ENCODE measurements around the gene GDPD1.
A peak's percentile ranks its signal among the peaks of the same experiment; 100 is the strongest.
"Not testable (repeated sequence)": the region's sequence is repeated elsewhere in the genome, so short reads cannot be mapped to it uniquely, and the experiment has no call there.

Gene GDPD1

GRCh38 chr17:59311051-59311468 is 90.7 kb downstream of the GDPD1 start:
- H3K9ac ChIP-seq (ENCODE audit: low read length) = no peak overlapping the region
- H3K4me2 ChIP-seq (ENCODE audit: low read depth, low read length, poor library complexity, severe bottlenecking) = no peak overlapping the region
- H3K36me3 ChIP-seq (ENCODE audit: low read length) = no peaks in the 10 kb centered on the region
- no peak overlapping the region for H2AFZ ChIP-seq (ENCODE audit: low read depth, low read length, severe bottlenecking)
- no peak overlapping the region for H3K27ac ChIP-seq (ENCODE audit: low read depth, low read length)
- no peaks in the 10 kb centered on the region for H4K20me1 ChIP-seq (ENCODE audit: low read depth, low read length)
- H3K79me2 ChIP-seq (ENCODE audit: insufficient read depth, low read length) = no peaks in the 10 kb centered on the region
- H3K27me3 ChIP-seq (ENCODE audit: low read length) = no peaks in the 10 kb centered on the region
- H3F3A ChIP-seq (ENCODE audit: insufficient read depth) = no peaks in the 10 kb centered on the region
- H3K9me3 ChIP-seq (ENCODE audit: insufficient read depth, low read length) = no peaks in the 10 kb centered on the region
- TF ChIP-seq CTCF (IDR thresholded peaks at IDR 0.05; ENCODE audit: insufficient read depth, low read length, poor library complexity, severe bottlenecking) = peak; percentile 68
- TF ChIP-seq EZH2phosphoT487 (conservative IDR thresholded peaks at IDR 0.05; ENCODE audit: low read length) = no peak
- H3K9me2 ChIP-seq (replicated peaks; ENCODE audit: insufficient read depth, low read length) = no peaks in the 10 kb centered on the region
- no peak overlapping the region for H3K4me3 ChIP-seq (ENCODE audit: insufficient read depth, low read length, poor library complexity, severe bottlenecking)

GRCh38 chr17:59311521-59311920 is 91.2 kb downstream of the GDPD1 start:
- not testable (repeated sequence) for H3K36me3 ChIP-seq (ENCODE audit: low read length)

GRCh38 chr17:59315866-59316265 is 95.6 kb downstream of the GDPD1 start:
- Histone ChIP-seq H3K4me3 (ENCODE audit: insufficient read depth, low read length, poor library complexity, severe bottlenecking) (no peak overlapping the region), H3K9me3 (ENCODE audit: insufficient read depth, low read length) (no peaks in the 10 kb centered on the region), H3F3A (ENCODE audit: insufficient read depth) (no peaks in the 10 kb centered on the region), H3K79me2 (ENCODE audit: insufficient read depth, low read length) (no peaks in the 10 kb centered on the region), H3K27me3 (ENCODE audit: low read length) (no peaks in the 10 kb centered on the region), H4K20me1 (ENCODE audit: low read depth, low read length) (no peaks in the 10 kb centered on the region), H3K9ac (ENCODE audit: low read length) (no peak overlapping the region), H3K4me2 (ENCODE audit: low read depth, low read length, poor library complexity, severe bottlenecking) (no peak overlapping the region), H2AFZ (ENCODE audit: low read depth, low read length, severe bottlenecking) (no peak overlapping the region), H3K36me3 (ENCODE audit: low read length) (no peaks in the 10 kb centered on the region), H3K27ac (ENCODE audit: low read depth, low read length) (no peak overlapping the region), H3K9me2 (replicated peaks; ENCODE audit: insufficient read depth, low read length) (no peaks in the 10 kb centered on the region)
- TF ChIP-seq EZH2phosphoT487 (conservative IDR thresholded peaks at IDR 0.05; ENCODE audit: low read length) (no peak), CTCF (IDR thresholded peaks at IDR 0.05; ENCODE audit: insufficient read depth, low read length, poor library complexity, severe bottlenecking) (no peak)

More at GRCh38 chr17:59311521-59311920, 91.2 kb downstream of the GDPD1 start:
- not testable (repeated sequence) for H3K27me3 ChIP-seq (ENCODE audit: low read length); H3K27ac ChIP-seq (ENCODE audit: low read depth, low read length); H3F3A ChIP-seq (ENCODE audit: insufficient read depth); H3K4me2 ChIP-seq (ENCODE audit: low read depth, low read length, poor library complexity, severe bottlenecking); H3K4me3 ChIP-seq (ENCODE audit: insufficient read depth, low read length, poor library complexity, severe bottlenecking); H3K9me2 ChIP-seq (replicated peaks; ENCODE audit: insufficient read depth, low read length); H3K9me3 ChIP-seq (ENCODE audit: insufficient read depth, low read length); H2AFZ ChIP-seq (ENCODE audit: low read depth, low read length, severe bottlenecking); H4K20me1 ChIP-seq (ENCODE audit: low read depth, low read length); H3K79me2 ChIP-seq (ENCODE audit: insufficient read depth, low read length); H3K9ac ChIP-seq (ENCODE audit: low read length)

Data from SU-DHL-6 (cell line).